Measurements from ENCODE around the gene FRYL. TPM values are rescaled to one million over a fixed set of nuclear protein-coding genes. Genes with fewer than 3 reads are reported as not detected.

The FRYL gene
- total RNA-seq, 1 experiment from 2014 or later = 10.6 TPM

GRCh38 chr4:48491514-48492176 lies 288.4 kb downstream of the FRYL start:
- in situ Hi-C loops (cut with HindIII; ENCODE audit: low pct_unique_long_range_greater_than_20kb, low sequenced_read_pairs) = no loop called here
- DNase-seq (ENCODE audit: low read depth) = no peak

GRCh38 chr4:48490680-48491513 lies 289.2 kb downstream of the FRYL start:
- DNase-seq (ENCODE audit: low read depth) = no peak
- in situ Hi-C loops (cut with HindIII; ENCODE audit: low pct_unique_long_range_greater_than_20kb, low sequenced_read_pairs) = no loop called here

GRCh38 chr4:48490012-48490679 lies 289.9 kb downstream of the FRYL start, which contains the start of gene ZAR1:
ZAR1 (plus strand) TSS chr4:48490252; CDS start chr4:48490292, 40 bp downstream.
- in situ Hi-C loops (cut with HindIII; ENCODE audit: low pct_unique_long_range_greater_than_20kb, low sequenced_read_pairs) = no loop called here
- DNase-seq (ENCODE audit: low read depth) = no peak

GRCh38 chr4:48489683-48490011 lies 290.4 kb downstream of the FRYL start:
- DNase-seq (ENCODE audit: low read depth) = no peak
- in situ Hi-C loops (cut with HindIII; ENCODE audit: low pct_unique_long_range_greater_than_20kb, low sequenced_read_pairs) = no loop called here

GRCh38 chr4:48484494-48485168 lies 295.4 kb downstream of the FRYL start:
- in situ Hi-C loops (cut with HindIII; ENCODE audit: low pct_unique_long_range_greater_than_20kb, low sequenced_read_pairs) = no loop called here
- no peak for DNase-seq (ENCODE audit: low read depth)

GRCh38 chr4:48483777-48484493 lies 296.1 kb downstream of the FRYL start:
- in situ Hi-C loops (cut with HindIII; ENCODE audit: low pct_unique_long_range_greater_than_20kb, low sequenced_read_pairs) = no loop called here
- DNase-seq (ENCODE audit: low read depth) = no peak

GRCh38 chr4:48483006-48483776 lies 296.9 kb downstream of the FRYL start, which contains the start of gene SLC10A4:
SLC10A4 (plus strand) TSS chr4:48483343; CDS start chr4:48483562, 219 bp downstream.
- DNase-seq (ENCODE audit: low read depth) = no peak
- in situ Hi-C loops (cut with HindIII; ENCODE audit: low pct_unique_long_range_greater_than_20kb, low sequenced_read_pairs) = no loop called here

- in situ Hi-C loops (cut with HindIII; ENCODE audit: low pct_unique_long_range_greater_than_20kb, low sequenced_read_pairs) = no loop called here
Measured at GRCh38 chr4:48481581-48481980, 298.5 kb downstream of the FRYL start.

GRCh38 chr4:48478273-48478672 lies 301.8 kb downstream of the FRYL start:
- in situ Hi-C loops (cut with HindIII; ENCODE audit: low pct_unique_long_range_greater_than_20kb, low sequenced_read_pairs) = no loop called here
- no peak for DNase-seq (ENCODE audit: low read depth)

More at GRCh38 chr4:48481581-48481980, 298.5 kb downstream of the FRYL start:
- no peak for DNase-seq (ENCODE audit: low read depth)

GRCh38 chr4:48475770-48476169 lies 304.3 kb downstream of the FRYL start:
- no peak for DNase-seq (ENCODE audit: low read depth)
- in situ Hi-C loops (cut with HindIII; ENCODE audit: low pct_unique_long_range_greater_than_20kb, low sequenced_read_pairs) = no loop called here

GRCh38 chr4:48472794-48473193 lies 307.3 kb downstream of the FRYL start:
- in situ Hi-C loops (cut with HindIII; ENCODE audit: low pct_unique_long_range_greater_than_20kb, low sequenced_read_pairs) = no loop called here
- DNase-seq (ENCODE audit: low read depth) = no peak

GRCh38 chr4:48470570-48470969 lies 309.5 kb downstream of the FRYL start:
- DNase-seq (ENCODE audit: low read depth) = no peak
- in situ Hi-C loops (cut with HindIII; ENCODE audit: low pct_unique_long_range_greater_than_20kb, low sequenced_read_pairs) = no loop called here

- in situ Hi-C loops (cut with HindIII; ENCODE audit: low pct_unique_long_range_greater_than_20kb, low sequenced_read_pairs) = no loop called here
- no peak for DNase-seq (ENCODE audit: low read depth)
Measured at GRCh38 chr4:48470137-48470536, 309.9 kb downstream of the FRYL start.

GRCh38 chr4:48467891-48468290 lies 312.2 kb downstream of the FRYL start:
- in situ Hi-C loops (cut with HindIII; ENCODE audit: low pct_unique_long_range_greater_than_20kb, low sequenced_read_pairs) = no loop called here

GRCh38 chr4:48467442-48467841 lies 312.6 kb downstream of the FRYL start:
- DNase-seq (ENCODE audit: low read depth) = no peak
- in situ Hi-C loops (cut with HindIII; ENCODE audit: low pct_unique_long_range_greater_than_20kb, low sequenced_read_pairs) = no loop called here

More at GRCh38 chr4:48467891-48468290, 312.2 kb downstream of the FRYL start:
- DNase-seq (ENCODE audit: low read depth) = no peak

GRCh38 chr4:48462363-48462762 lies 317.7 kb downstream of the FRYL start:
- no peak for DNase-seq (ENCODE audit: low read depth)
- in situ Hi-C loops (cut with HindIII; ENCODE audit: low pct_unique_long_range_greater_than_20kb, low sequenced_read_pairs) = no loop called here

- no peak for DNase-seq (ENCODE audit: low read depth)
- in situ Hi-C loops (cut with HindIII; ENCODE audit: low pct_unique_long_range_greater_than_20kb, low sequenced_read_pairs) = no loop called here
Measured at GRCh38 chr4:48461000-48461399, 319.1 kb downstream of the FRYL start.
